GM21529 (cell line): Measurements from ENCODE around the gene LHFPL2.
"Not testable (repeated sequence)": the region's sequence is repeated elsewhere in the genome, so short reads cannot be mapped to it uniquely, and the experiment has no call there.

Experiments
- ATAC-seq: cut with Tn5 transposase; IDR thresholded peaks from one replicate; pipeline ENCODE4 v1.9.1; 2021; ENCODE audit not compliant: unreplicated experiment

The LHFPL2 gene

DNA sequence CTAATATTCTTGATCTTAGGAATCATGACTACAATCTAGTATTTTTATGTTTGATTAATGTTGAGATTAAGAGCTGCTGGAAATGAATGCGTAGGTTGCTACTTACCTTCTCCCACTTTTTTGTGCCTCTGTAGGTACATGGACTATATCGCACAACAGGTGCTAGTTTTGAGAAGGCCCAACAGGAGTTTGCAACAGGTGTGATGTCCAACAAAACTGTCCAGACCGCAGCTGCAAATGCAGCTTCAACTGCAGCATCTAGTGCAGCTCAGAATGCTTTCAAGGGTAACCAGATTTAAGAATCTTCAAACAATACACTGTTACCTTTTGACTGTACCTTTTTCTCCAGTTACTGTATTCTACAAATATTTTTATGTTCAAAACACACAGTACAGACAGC lies 173.2 kb downstream of the LHFPL2 start:
- no peak for ATAC-seq

DNA sequence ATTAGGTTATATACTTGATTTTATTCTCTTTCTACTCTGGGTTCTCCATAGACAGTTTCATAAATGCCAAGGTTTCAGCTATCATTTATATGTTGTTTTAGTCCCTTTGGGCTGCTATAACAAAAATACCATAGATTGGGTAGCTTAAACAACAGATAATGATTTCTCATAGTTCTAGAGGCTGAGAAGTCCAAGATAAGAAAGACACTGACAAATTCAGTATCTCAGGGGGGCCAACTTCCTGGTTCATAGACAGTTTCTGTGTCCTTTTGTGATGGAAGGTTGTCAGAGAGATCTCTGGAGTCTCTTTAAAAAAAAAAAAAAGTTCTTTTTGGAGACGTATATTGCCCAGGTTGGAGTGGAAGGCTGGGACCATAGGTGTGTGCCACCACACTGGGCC lies 174.8 kb downstream of the LHFPL2 start:
- no peak for ATAC-seq

- no peak for ATAC-seq
Measured at GRCh38 chr5:78472469-78473106, 176.0 kb downstream of the LHFPL2 start.

DNA sequence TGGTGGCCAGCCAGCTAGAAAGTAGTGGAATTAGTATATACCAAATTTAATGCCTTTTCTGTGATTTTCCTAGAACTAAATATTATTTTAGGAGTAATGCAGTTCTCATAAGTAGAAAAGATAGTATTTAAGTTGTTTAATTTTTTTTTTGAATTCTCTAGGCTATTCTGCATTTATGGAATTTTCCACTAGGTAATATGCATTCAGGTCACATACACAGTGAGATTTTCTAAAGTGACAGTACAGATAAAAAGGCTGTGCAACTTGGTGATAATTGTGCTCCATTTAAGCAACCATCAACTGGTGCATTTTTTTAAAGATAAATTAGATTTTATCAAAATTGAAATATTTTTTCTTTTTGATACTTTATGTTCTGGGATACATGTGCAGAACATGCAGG lies 176.7 kb downstream of the LHFPL2 start:
- ATAC-seq, result no peak

DNA sequence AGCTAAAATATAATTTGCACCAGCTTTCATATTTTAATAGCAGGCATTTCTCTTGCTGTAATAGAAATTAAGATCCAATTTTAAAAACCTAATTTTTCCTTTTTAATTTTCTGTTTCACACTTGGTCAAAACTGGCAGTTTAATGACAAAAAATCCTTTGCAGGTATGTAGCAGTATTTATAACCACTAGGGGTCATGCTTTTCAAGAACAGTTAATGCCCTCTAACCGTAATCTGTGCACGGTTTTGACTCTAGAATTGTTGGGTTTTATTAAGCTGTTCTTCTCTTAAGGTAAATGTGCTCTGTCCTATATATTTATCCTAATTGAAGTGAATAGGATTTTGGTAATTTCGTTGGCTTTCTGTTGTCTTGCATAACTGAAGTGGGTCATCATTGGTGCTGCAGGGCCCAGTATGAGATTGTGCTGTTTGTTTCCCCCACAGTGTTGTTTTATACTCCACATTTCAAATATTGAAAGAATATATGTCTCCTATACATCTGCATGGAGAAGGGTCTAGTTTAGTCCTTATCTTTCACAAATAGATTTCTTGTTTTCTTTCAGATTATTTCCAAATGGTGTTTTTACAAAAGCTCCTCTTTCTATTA lies 180.7 kb downstream of the LHFPL2 start:
- ATAC-seq, result no peak

DNA sequence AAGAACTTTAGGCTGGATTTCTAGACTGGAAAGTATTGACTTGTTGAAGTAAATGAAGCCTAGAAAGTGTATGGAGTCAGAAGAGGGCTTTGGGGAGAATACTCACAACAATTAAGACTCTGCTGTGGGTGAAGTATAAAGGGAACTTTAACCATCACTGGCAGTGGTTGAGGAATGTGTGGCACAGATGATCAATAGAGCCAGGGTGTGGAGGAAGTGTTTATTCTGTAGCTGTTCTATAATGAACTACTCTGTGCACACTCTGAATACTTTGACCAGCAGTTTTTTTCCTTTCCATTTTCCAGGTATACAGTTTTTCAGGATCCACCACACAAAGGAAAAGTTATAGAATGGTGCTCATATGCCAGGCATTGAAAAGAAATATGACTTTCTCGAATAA lies 181.4 kb downstream of the LHFPL2 start:
- no peak for ATAC-seq

- no peak for ATAC-seq
Measured at GRCh38 chr5:78458843-78459242, 189.7 kb downstream of the LHFPL2 start.

GRCh38 chr5:78457507-78457906 lies 191.1 kb downstream of the LHFPL2 start:
- not testable (repeated sequence) for ATAC-seq

DNA sequence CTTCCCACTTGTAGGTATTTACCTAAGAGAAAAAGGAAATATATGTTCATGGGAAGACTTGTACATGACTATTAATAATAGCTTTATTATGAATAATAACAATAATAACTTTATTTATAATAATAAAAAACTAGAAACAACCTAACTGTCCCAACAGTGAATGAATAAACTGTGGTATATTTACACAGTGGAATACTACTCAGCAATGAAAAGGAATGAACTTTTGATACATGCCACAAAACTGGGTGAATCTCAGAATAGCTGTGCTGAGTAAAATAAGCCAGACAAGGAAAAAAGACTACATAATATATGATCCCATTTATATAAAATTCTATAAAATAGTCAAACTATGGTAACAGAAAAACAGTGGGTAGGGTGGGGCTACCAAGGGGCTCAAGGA lies 199.5 kb downstream of the LHFPL2 start:
- no peak for ATAC-seq

- ATAC-seq, result no peak
Measured at GRCh38 chr5:78447775-78448424, 200.7 kb downstream of the LHFPL2 start.
